ENCODE measurements around the gene DEPDC7. TPM values are rescaled to one million over a fixed set of nuclear protein-coding genes. Genes with fewer than 3 reads are reported as not detected.

The DEPDC7 gene
- total RNA-seq, 1 donor, result 14.5 TPM

DNA sequence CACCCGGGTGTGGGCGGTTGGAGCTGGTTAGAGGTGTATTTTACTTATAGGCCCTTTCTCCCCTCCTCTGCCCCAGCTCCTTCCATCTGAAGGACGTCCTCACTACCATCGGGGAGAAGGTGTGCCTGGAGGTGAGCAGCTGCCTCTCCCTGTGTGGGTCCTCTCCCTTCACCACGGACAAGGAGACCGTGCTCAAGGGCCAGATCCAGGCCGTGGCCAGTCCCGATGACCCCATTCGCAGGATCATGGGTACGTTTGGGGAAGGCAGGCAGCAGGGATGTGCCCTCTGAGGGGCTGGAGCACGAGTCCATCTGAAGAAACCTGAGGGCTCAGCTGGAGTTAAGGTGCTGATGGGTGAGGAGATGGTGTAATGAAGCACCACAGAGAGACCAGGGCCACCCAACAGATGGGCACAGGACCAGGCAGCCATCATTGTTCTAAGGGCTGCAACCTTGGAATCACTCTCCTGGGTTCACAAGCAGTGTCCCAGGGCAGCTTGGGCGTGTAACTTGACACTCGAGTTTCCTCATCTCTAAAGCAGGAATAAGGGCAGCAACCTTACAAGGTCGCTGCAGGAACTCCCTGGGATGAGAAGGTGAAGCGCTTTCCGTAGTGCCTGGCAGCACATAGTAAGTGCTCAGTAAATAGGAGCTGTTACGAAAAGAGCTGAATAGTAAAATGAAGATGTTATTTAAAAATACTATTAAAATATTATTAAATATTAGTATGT is 53.1 kb downstream of the DEPDC7 start:
- no peak overlapping the region for H2AFZ ChIP-seq (ENCODE audit: low read length)
- no peaks in the 10 kb centered on the region for H3K9me3 ChIP-seq (ENCODE audit: low read depth, low read length)
- peaks cover 58% of the 10 kb centered on the region for H3K36me3 ChIP-seq (ENCODE audit: insufficient read depth, low read length)
- H4K20me1 ChIP-seq (ENCODE audit: insufficient read depth, low read length), result no peaks in the 10 kb centered on the region
- TF ChIP-seq, protein P1, sequence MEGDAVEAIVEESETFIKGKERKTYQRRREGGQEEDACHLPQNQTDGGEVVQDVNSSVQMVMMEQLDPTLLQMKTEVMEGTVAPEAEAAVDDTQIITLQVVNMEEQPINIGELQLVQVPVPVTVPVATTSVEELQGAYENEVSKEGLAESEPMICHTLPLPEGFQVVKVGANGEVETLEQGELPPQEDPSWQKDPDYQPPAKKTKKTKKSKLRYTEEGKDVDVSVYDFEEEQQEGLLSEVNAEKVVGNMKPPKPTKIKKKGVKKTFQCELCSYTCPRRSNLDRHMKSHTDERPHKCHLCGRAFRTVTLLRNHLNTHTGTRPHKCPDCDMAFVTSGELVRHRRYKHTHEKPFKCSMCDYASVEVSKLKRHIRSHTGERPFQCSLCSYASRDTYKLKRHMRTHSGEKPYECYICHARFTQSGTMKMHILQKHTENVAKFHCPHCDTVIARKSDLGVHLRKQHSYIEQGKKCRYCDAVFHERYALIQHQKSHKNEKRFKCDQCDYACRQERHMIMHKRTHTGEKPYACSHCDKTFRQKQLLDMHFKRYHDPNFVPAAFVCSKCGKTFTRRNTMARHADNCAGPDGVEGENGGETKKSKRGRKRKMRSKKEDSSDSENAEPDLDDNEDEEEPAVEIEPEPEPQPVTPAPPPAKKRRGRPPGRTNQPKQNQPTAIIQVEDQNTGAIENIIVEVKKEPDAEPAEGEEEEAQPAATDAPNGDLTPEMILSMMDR (IDR thresholded peaks at IDR 0.05; ENCODE audit: extremely low read depth, low read depth, low read length), result no peak
- DNase-seq (ENCODE audit: insufficient read length, low spot score, missing footprints), result no peak
- no peak overlapping the region for H3K4me3 ChIP-seq (ENCODE audit: insufficient read depth, low read length)
- peaks cover 10% of the 10 kb centered on the region for H3K4me1 ChIP-seq (ENCODE audit: insufficient read depth, low read length)
- H3K4me2 ChIP-seq (ENCODE audit: insufficient read depth, low read length), result no peak overlapping the region
- H3K27me3 ChIP-seq (ENCODE audit: insufficient read depth, low read length), result no peaks in the 10 kb centered on the region
- no peaks in the 10 kb centered on the region for H3K79me2 ChIP-seq (ENCODE audit: insufficient read depth, low read length)
- no peak overlapping the region for H3K27ac ChIP-seq (ENCODE audit: low read depth, low read length)

DNA sequence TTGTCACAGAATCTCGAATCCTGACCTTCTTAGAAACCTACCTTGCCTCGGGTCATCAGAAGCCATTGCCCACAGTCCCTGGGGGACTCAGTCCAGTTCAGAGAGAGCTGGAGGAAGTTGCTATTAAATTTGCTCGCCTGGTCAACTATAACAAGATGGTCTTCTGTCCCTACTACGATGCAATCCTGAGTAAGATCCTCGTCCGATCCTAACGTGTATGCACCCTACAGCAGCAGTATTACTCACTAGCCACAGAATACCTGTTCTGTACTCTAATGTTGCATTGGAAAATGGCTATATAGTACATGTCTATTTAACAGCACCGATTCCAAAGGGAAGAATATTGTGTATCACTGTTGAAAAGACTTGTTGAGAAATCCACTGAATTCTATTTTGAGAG is 56.8 kb downstream of the DEPDC7 start:
- no peaks in the 10 kb centered on the region for H3K79me2 ChIP-seq (ENCODE audit: insufficient read depth, low read length)
- no peak overlapping the region for H3K4me2 ChIP-seq (ENCODE audit: insufficient read depth, low read length)
- peaks cover 56% of the 10 kb centered on the region for H3K36me3 ChIP-seq (ENCODE audit: insufficient read depth, low read length)

More for the DNA sequence above, 56.8 kb downstream of the DEPDC7 start:
- H3K9me3 ChIP-seq (ENCODE audit: low read depth, low read length), result no peaks in the 10 kb centered on the region
- no peaks in the 10 kb centered on the region for H4K20me1 ChIP-seq (ENCODE audit: insufficient read depth, low read length)
- DNase-seq (ENCODE audit: insufficient read length, low spot score, missing footprints), result no peak
- no peak overlapping the region for H3K4me3 ChIP-seq (ENCODE audit: insufficient read depth, low read length)
- no peaks in the 10 kb centered on the region for H3K4me1 ChIP-seq (ENCODE audit: insufficient read depth, low read length)
- no peak overlapping the region for H3K27ac ChIP-seq (ENCODE audit: low read depth, low read length)
- no peak overlapping the region for H2AFZ ChIP-seq (ENCODE audit: low read length)
- TF ChIP-seq, protein P1 (IDR thresholded peaks at IDR 0.05; ENCODE audit: extremely low read depth, low read depth, low read length), result no peak
- H3K27me3 ChIP-seq (ENCODE audit: insufficient read depth, low read length), result no peaks in the 10 kb centered on the region

Small RNAs within 50 kb of the gene (small RNA-seq; reads per million reads assigned to genes)
- not detected for gene RF00019

Other genes starting within 250 kb of the DEPDC7 start
- gene CCDC73, start 221.2 kb upstream of the DEPDC7 start, total RNA-seq, result not detected in 2 replicates
- 0.29 and 0.36 TPM in 2 replicates for gene PRRG4, start 186.0 kb upstream of the DEPDC7 start, total RNA-seq
- 25.6 and 28.6 TPM in 2 replicates for gene QSER1, start 123.1 kb upstream of the DEPDC7 start, total RNA-seq
- gene TCP11L1, start 23.7 kb downstream of the DEPDC7 start, total RNA-seq, result 32.7 and 35.8 TPM in 2 replicates
- 15.0 and 16.3 TPM in 2 replicates for gene CSTF3, start 145.6 kb downstream of the DEPDC7 start, total RNA-seq
- gene HIPK3, start 241.5 kb downstream of the DEPDC7 start, total RNA-seq, result 188 and 195 TPM in 2 replicates